Measurements from ENCODE around the gene FBXL13. TPM values are rescaled to one million over a fixed set of nuclear protein-coding genes. Genes with fewer than 3 reads are reported as not detected.
"Not testable (repeated sequence)": the region's sequence is repeated elsewhere in the genome, so short reads cannot be mapped to it uniquely, and the experiment has no call there.

Gene FBXL13
- total RNA-seq, 2 donors from 2014 or later = 0.56 to 0.71 TPM

DNA sequence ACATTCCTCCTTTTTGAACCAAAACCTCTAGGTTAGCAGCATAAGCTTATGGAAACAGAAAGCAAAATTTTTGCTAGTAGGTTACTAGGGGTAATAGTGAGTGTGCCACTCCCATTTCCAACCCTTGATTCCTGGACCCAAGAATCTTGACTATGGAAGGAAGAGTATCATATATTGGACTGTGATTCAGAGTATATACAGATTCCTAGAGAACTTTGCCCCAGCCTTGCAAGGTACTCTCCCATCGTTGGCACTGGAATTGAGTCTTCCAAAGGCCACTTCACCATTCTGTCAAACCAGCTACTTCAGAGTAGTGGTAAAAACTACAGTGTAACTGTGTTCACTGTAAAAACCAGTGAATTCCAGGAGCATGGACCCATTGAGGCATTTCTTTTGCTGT lies 92.4 kb downstream of the FBXL13 start:
- Mint-ChIP-seq H3K9me3 (peaks cover 0 to 3% of the 10 kb centered on the region in 2 donors), H3K27ac (no peak overlapping the region), H3K36me3 (no peaks in the 10 kb centered on the region)
- no peak for ATAC-seq
- DNase-seq (ENCODE audit: low spot score in 2 of 2) = no peak

GRCh38 chr7:102981451-102981850 lies 93.1 kb downstream of the FBXL13 start:
- H3K27ac Mint-ChIP-seq = no peak overlapping the region
- H3K36me3 Mint-ChIP-seq = no peaks in the 10 kb centered on the region
- DNase-seq (ENCODE audit: low spot score in 2 of 2) (no peak), ATAC-seq (no peak)
- H3K9me3 Mint-ChIP-seq = peaks cover 0 to 3% of the 10 kb centered on the region in 2 donors

- Mint-ChIP-seq H3K27ac (no peak overlapping the region), H3K9me3 (peaks cover 0 to 3% of the 10 kb centered on the region in 2 donors), H3K36me3 (no peaks in the 10 kb centered on the region)
- ATAC-seq = no peak
- DNase-seq (ENCODE audit: low spot score in 2 of 2) = no peak
Observed at GRCh38 chr7:102979670-102980069, 94.9 kb downstream of the FBXL13 start.

DNA sequence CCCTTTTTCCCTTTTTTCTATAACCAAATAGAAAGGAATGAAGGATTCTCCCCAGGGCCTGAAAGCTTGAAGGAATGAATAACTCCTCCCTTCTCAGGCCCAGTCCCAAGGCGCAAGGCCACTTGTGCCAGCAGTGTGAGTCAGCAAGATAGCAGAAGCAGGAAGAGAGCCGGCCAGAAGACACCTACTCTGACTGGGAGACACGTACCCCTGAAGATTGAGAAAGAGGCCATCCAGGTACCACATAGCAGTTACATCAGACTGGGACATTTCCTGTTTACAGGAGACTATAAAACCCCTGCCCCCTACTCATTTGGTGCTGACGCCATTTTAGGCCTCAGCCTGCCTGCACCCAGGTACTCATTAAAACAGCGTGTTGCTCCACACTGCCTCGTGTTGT lies 96.3 kb downstream of the FBXL13 start:
- ATAC-seq (no peak), DNase-seq (ENCODE audit: low spot score in 2 of 2) (no peak)
- no peaks in the 10 kb centered on the region for H3K36me3 Mint-ChIP-seq
- no peak overlapping the region for H3K27ac Mint-ChIP-seq
- H3K9me3 Mint-ChIP-seq = peaks cover 0 to 3% of the 10 kb centered on the region in 2 donors

- H3K9me3 Mint-ChIP-seq; ATAC-seq; H3K27ac Mint-ChIP-seq; H3K36me3 Mint-ChIP-seq; DNase-seq (ENCODE audit: low spot score in 2 of 2): not testable (repeated sequence)
Observed at GRCh38 chr7:102977586-102977985, 97.0 kb downstream of the FBXL13 start.

GRCh38 chr7:102976493-102976892 lies 98.1 kb downstream of the FBXL13 start:
- ATAC-seq = no peak
- no peak for DNase-seq (ENCODE audit: low spot score in 2 of 2)
- Mint-ChIP-seq H3K36me3 (no peaks in the 10 kb centered on the region), H3K9me3 (peaks cover 0 to 3% of the 10 kb centered on the region in 2 donors), H3K27ac (peak overlapping the region in 1 of 2 donors; percentile 23)

- no peak for DNase-seq (ENCODE audit: low spot score in 2 of 2)
- peaks cover 0 to 3% of the 10 kb centered on the region in 2 donors for H3K9me3 Mint-ChIP-seq
- ATAC-seq = no peak
- no peak overlapping the region for H3K27ac Mint-ChIP-seq
- H3K36me3 Mint-ChIP-seq = no peaks in the 10 kb centered on the region
Observed at GRCh38 chr7:102975854-102976253, 98.7 kb downstream of the FBXL13 start.

DNA sequence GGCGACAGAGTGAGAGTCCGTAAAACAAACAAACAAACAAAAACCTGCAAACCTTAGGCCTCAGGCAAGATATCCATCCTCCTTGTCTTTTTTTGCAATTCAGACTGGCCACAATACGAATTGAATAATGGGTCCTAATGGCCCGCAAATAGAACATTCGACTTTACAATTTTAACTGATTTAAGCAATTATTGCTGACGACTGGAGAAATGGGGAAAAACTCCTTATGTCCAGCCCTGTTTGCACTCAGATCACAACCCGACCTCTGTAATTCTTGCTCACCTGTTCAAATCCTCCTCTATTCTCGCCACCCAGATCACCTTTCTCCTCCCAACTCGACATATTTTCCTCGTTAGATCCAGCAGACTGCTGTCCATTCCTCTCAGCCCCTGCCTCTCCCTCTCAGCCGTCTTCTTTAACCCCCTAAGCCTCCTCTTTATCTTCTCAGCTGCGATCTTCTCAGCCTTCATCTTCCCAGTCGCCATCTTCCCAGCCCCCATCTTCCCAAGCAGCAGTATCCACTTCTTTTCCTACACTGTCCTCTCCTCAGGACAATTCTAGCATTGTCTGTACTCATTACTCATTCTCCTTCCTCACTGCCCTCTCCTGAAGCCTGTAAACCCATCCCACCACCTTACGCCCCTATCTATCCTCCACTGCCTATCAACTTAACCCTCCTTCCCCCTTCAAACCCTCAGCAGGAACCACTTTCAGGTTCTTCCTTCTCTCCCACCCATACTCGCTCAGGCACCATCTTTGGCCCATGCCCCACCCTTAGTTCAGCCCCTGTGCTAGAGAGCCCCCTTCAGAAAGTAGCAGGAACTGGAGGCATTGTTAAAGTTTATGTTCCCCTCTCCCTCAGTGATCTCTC lies 100.0 kb downstream of the FBXL13 start:
- Mint-ChIP-seq H3K9me3 (peaks cover 0 to 3% of the 10 kb centered on the region in 2 donors), H3K27ac (no peak overlapping the region)

DNA sequence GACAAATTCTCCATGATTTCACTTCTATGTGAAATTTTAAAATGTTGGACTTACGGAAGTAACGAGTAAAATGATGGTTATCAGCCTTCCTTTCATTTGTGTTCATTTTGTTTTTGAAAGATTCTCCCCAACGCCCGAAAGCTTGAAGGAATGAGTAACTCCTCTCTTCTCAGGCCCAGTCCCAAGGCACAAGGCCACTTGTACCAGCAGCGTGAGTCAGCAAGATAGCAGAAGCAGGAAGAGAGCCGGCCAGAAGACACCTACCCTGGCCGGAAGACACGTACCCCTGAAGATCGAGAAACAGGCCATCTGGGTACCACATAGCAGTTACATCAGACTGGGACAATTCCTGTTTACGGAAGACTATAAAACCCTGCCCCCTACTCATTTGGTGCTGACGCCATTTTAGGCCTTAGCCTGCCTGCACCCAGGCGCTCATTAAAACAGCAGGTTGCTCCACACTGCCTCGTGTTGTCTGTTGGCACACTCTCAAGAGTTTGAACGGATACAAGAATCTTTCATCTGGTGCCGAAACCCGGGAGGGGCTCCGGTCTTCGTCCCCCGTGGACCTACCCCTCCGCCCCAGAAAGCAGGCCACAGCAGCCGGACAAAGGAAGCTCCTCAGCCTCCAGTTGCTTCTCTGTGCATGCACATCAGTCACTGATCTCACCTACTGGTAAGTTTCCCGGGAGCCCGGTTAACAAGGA lies 101.3 kb downstream of the FBXL13 start:
- Mint-ChIP-seq H3K27ac (no peak overlapping the region), H3K9me3 (peaks cover 0 to 3% of the 10 kb centered on the region in 2 donors), H3K36me3 (no peaks in the 10 kb centered on the region)
- no peak for DNase-seq (ENCODE audit: low spot score in 2 of 2)
- no peak for ATAC-seq

More for the DNA sequence above, 100.0 kb downstream of the FBXL13 start:
- no peak for ATAC-seq
- no peaks in the 10 kb centered on the region for H3K36me3 Mint-ChIP-seq
- DNase-seq (ENCODE audit: low spot score in 2 of 2) = no peak

- Mint-ChIP-seq H3K9me3 (no peaks in the 10 kb centered on the region), H3K27ac (no peak overlapping the region), H3K36me3 (no peaks in the 10 kb centered on the region)
- DNase-seq (ENCODE audit: low spot score in 2 of 2) = no peak
- no peak for ATAC-seq
Observed at GRCh38 chr7:102967798-102968197, 106.8 kb downstream of the FBXL13 start.

GRCh38 chr7:102966465-102966864 lies 108.1 kb downstream of the FBXL13 start:
- DNase-seq (ENCODE audit: low spot score in 2 of 2) = no peak
- no peaks in the 10 kb centered on the region for H3K9me3 Mint-ChIP-seq
- ATAC-seq = no peak
- H3K27ac Mint-ChIP-seq = no peak overlapping the region
- H3K36me3 Mint-ChIP-seq = no peaks in the 10 kb centered on the region

GRCh38 chr7:102961993-102962392 lies 112.6 kb downstream of the FBXL13 start:
- H3K27ac Mint-ChIP-seq; ATAC-seq; H3K9me3 Mint-ChIP-seq; DNase-seq (ENCODE audit: low spot score in 2 of 2); H3K36me3 Mint-ChIP-seq: not testable (repeated sequence)

DNA sequence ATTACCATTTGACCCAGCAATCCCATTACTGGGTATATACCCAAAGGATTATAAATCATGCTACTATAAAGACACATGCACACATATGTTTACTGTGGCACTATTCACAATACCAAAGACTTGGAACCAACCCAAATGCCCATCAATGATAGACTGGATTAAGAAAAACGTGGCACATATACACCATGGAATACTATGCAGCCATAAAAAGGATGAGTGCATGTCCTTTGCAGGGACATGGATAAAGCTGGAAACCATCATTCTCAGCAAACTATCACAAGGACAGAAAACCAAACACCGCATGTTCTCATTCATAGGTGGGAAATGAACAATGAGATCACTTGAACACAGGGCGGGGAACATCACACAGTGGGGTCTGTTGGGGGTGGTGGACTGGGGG lies 116.6 kb downstream of the FBXL13 start:
- not testable (repeated sequence) for H3K27ac Mint-ChIP-seq; ATAC-seq; DNase-seq (ENCODE audit: low spot score in 2 of 2)
- H3K36me3 Mint-ChIP-seq = peaks cover 11 to 19% of the 10 kb centered on the region in 2 donors
- peaks cover 0 to 24% of the 10 kb centered on the region in 2 donors for H3K9me3 Mint-ChIP-seq

DNA sequence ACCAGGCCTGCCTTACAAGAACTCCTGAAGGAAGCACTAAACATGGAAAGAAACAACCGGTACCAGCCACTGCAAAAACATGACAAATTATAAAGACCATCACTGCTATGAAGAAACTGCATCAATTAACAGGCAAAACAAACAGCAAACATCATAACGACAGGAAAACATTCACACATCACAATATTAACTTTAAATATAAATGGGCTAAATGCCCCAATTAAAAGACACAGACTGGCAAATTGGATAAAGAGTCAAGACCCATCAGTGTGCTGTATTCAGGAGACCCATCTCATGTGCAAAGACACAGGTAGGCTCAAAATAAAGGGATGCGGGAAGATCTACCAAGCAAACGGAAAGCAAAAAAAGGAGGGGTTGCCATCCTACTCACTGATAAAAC lies 120.2 kb downstream of the FBXL13 start:
- ATAC-seq; H3K27ac Mint-ChIP-seq; DNase-seq (ENCODE audit: low spot score in 2 of 2): not testable (repeated sequence)
- peaks cover 8 to 31% of the 10 kb centered on the region in 2 donors for H3K9me3 Mint-ChIP-seq
- H3K36me3 Mint-ChIP-seq = peaks cover 11 to 27% of the 10 kb centered on the region in 2 donors

GRCh38 chr7:102953406-102953805 lies 121.2 kb downstream of the FBXL13 start:
- Mint-ChIP-seq H3K27ac (no peak overlapping the region), H3K9me3 (peaks cover 8 to 31% of the 10 kb centered on the region in 2 donors)

GRCh38 chr7:102951839-102952238 lies 122.8 kb downstream of the FBXL13 start:
- DNase-seq (ENCODE audit: low spot score in 2 of 2) (no peak), ATAC-seq (no peak)
- no peak overlapping the region for H3K27ac Mint-ChIP-seq
- H3K9me3 Mint-ChIP-seq = peaks cover 8 to 31% of the 10 kb centered on the region in 2 donors
- peaks cover 11 to 27% of the 10 kb centered on the region in 2 donors for H3K36me3 Mint-ChIP-seq

More at GRCh38 chr7:102953406-102953805, 121.2 kb downstream of the FBXL13 start:
- H3K36me3 Mint-ChIP-seq = peaks cover 11 to 27% of the 10 kb centered on the region in 2 donors
- ATAC-seq (no peak), DNase-seq (ENCODE audit: low spot score in 2 of 2) (no peak)

DNA sequence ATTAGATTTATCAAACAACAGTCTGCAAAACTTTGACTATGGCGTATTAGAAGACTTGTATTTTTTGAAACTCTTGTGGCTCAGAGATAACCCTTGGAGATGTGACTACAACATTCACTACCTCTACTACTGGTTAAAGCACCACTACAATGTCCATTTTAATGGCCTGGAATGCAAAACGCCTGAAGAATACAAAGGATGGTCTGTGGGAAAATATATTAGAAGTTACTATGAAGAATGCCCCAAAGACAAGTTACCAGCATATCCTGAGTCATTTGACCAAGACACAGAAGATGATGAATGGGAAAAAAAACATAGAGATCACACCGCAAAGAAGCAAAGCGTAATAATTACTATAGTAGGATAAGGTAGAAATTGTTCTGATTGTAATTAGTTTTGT lies 130.4 kb downstream of the FBXL13 start:
- Mint-ChIP-seq H3K36me3 (no peaks in the 10 kb centered on the region), H3K27ac (no peak overlapping the region), H3K9me3 (no peaks in the 10 kb centered on the region)
- DNase-seq (ENCODE audit: low spot score in 2 of 2) = no peak
- no peak for ATAC-seq

Measured in activated naive CD4-positive, alpha-beta T cell treated with anti-CD3 and anti-CD28 coated beads, Interleukin-2, amount 50 U/mL, for 72 hours (primary cell).